Astrocyte (in vitro differentiated cells and primary cell): ENCODE measurements around the gene BOD1L1. TPM values are rescaled to one million over a fixed set of nuclear protein-coding genes. Genes with fewer than 3 reads are reported as not detected.

Experiments used
- DNase-seq: peaks from one replicate; pipeline ENCODE4 v3.0.0-alpha.2; 2010; ENCODE audit warnings: low read depth
- FAIRE-seq: peaks from 2 replicates; lab custom pipeline; 2011; peaks lifted over from hg19 to GRCh38; lab: Jason Lieb, UNC
- H2AFZ ChIP-seq: 2 replicates; pipeline ENCODE4 v1.6.0; 2012; ENCODE audit warnings: low read depth, low read length, inconsistent platforms
- H3K27ac ChIP-seq: 2 replicates; pipeline ENCODE4 v1.5.1; 2011; ENCODE audit warnings: low read depth, low read length, inconsistent platforms
- H3K27me3 ChIP-seq: 2 replicates; pipeline ENCODE4 v1.6.0; 2011; ENCODE audit warnings: low read length, inconsistent platforms; ENCODE audit not compliant: insufficient read depth
- H3K36me3 ChIP-seq: 2 replicates; pipeline ENCODE4 v1.5.1; 2011; ENCODE audit warnings: low read length, inconsistent platforms; ENCODE audit not compliant: insufficient read depth
- H3K4me1 ChIP-seq: 2 replicates; pipeline ENCODE4 v1.5.1; 2011; ENCODE audit warnings: low read length, inconsistent platforms; ENCODE audit not compliant: insufficient read depth
- H3K4me2 ChIP-seq: 2 replicates; pipeline ENCODE4 v1.6.0; 2012; ENCODE audit warnings: low read length, inconsistent platforms
- H3K4me3 ChIP-seq: 2 replicates; pipeline ENCODE4 v1.5.1; 2011; ENCODE audit warnings: low read depth, mild to moderate bottlenecking, low read length, inconsistent platforms; ENCODE audit not compliant: insufficient read depth
- H3K79me2 ChIP-seq: 2 replicates; pipeline ENCODE4 v1.6.0; 2012; ENCODE audit warnings: mild to moderate bottlenecking, low read length, inconsistent platforms; ENCODE audit not compliant: insufficient read depth
- H3K9ac ChIP-seq: 2 replicates; pipeline ENCODE4 v1.6.0; 2012; ENCODE audit warnings: mild to moderate bottlenecking, low read length, inconsistent platforms
- H3K9me3 ChIP-seq: 2 replicates; pipeline ENCODE4 v1.5.1; 2012; ENCODE audit warnings: low read depth, mild to moderate bottlenecking, low read length, inconsistent platforms; ENCODE audit not compliant: insufficient read depth
- H4K20me1 ChIP-seq: 2 replicates; pipeline ENCODE4 v1.6.0; 2012; ENCODE audit warnings: low read length, inconsistent platforms; ENCODE audit not compliant: insufficient read depth
- H3K27ac Mint-ChIP-seq: one replicate; pipeline ENCODE4 v1.8.0; 2021; ENCODE audit warnings: mild to moderate bottlenecking, mixed read lengths; ENCODE audit not compliant: unreplicated experiment
- H3K27me3 Mint-ChIP-seq: one replicate; pipeline ENCODE4 v1.8.0; 2021; ENCODE audit warnings: low read depth, mixed read lengths; ENCODE audit not compliant: unreplicated experiment
- H3K36me3 Mint-ChIP-seq: one replicate; pipeline ENCODE4 v1.8.0; 2021; ENCODE audit warnings: low read depth, mixed read lengths; ENCODE audit not compliant: unreplicated experiment
- H3K4me1 Mint-ChIP-seq: one replicate; pipeline ENCODE4 v1.8.0; 2021; ENCODE audit warnings: low read depth, mixed read lengths; ENCODE audit not compliant: unreplicated experiment
- H3K4me3 Mint-ChIP-seq: one replicate; pipeline ENCODE4 v1.8.0; 2021; ENCODE audit warnings: mild to moderate bottlenecking, moderate library complexity, mixed read lengths; ENCODE audit not compliant: unreplicated experiment
- H3K9me3 Mint-ChIP-seq: one replicate; pipeline ENCODE4 v1.8.0; 2021; ENCODE audit warnings: mild to moderate bottlenecking, mixed read lengths; ENCODE audit not compliant: unreplicated experiment
- CTCF ChIP-seq: IDR thresholded peaks from 2 replicates; pipeline ENCODE4 v1.5.1; 2011; ENCODE audit warnings: low read depth, mild to moderate bottlenecking, inconsistent platforms, low read length, moderate library complexity; ENCODE audit not compliant: insufficient read depth
- EZH2 ChIP-seq: IDR thresholded peaks from 2 replicates; pipeline ENCODE4 v1.6.1; 2012; ENCODE audit warnings: mild to moderate bottlenecking, low read length, inconsistent platforms; ENCODE audit not compliant: insufficient read depth
- total RNA-seq: library from RNA; stranded (reverse); gene quantifications from 2 replicates; pipeline ENCODE4 v1.2.1, GENCODE V29; 2021

Gene BOD1L1
- total RNA-seq, 1 donor from 2014 or later: 47.2 TPM

DNA sequence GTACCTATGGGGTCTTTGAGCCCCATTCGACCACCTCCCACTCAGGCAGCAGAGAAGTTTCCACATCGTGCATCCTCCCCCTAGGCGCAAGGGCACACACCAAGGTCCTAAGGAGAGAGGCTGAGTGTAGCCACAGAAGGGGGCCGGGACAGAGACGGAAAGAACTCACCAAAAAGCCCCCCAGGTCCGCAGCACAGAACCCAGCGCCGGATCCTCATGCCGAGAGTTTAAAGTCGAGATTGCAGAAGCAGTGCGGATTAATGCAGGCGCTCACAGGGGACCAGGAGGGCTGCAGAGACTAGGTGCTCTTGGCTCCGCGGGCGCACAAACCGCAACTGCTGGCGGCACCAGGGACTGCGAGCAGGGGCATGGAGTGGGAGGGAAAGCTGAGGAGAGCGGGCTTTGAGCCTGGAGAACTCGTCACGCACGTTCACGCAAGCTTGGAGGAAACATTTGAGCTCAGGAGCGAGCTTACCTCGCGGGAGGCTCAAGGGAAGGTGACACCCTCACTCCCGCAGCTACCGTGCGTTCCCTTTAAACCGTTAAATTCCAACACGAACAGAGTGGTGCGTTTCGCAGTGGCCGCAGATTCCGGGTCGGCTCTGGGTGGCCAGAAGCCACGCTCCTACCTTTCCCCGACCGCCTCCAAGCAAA is 91.7 kb downstream of the BOD1L1 start:
- Histone ChIP-seq H2AFZ (no peak overlapping the region), H3K27me3 (peaks cover 99% of the 10 kb centered on the region), H3K79me2 (no peaks in the 10 kb centered on the region), H3K9me3 (peaks cover 18% of the 10 kb centered on the region), H3K4me3 (no peak overlapping the region), H3K4me1 (no peaks in the 10 kb centered on the region), H4K20me1 (peaks cover 18% of the 10 kb centered on the region), H3K9ac (no peak overlapping the region), H3K27ac (no peak overlapping the region), H3K36me3 (no peaks in the 10 kb centered on the region), H3K4me2 (no peak overlapping the region)
- FAIRE-seq: no peak
- Mint-ChIP-seq H3K27me3 (peaks cover 52% of the 10 kb centered on the region), H3K9me3 (peaks cover 15% of the 10 kb centered on the region), H3K36me3 (peaks cover 11% of the 10 kb centered on the region), H3K4me1 (peaks cover 5% of the 10 kb centered on the region), H3K4me3 (no peak overlapping the region), H3K27ac (no peak overlapping the region)
- no peak for TF ChIP-seq CTCF
- TF ChIP-seq EZH2: peak; percentile 79
- no peak for DNase-seq

- Histone ChIP-seq H3K9ac (no peak overlapping the region), H3K4me3 (no peak overlapping the region), H3K4me1 (no peaks in the 10 kb centered on the region), H3K79me2 (no peaks in the 10 kb centered on the region), H3K27ac (no peak overlapping the region), H4K20me1 (peaks cover 13% of the 10 kb centered on the region), H3K4me2 (no peak overlapping the region), H2AFZ (no peak overlapping the region), H3K9me3 (peaks cover 18% of the 10 kb centered on the region), H3K36me3 (no peaks in the 10 kb centered on the region), H3K27me3 (peaks cover 99% of the 10 kb centered on the region)
- peaks cover 7% of the 10 kb centered on the region for H3K36me3 Mint-ChIP-seq
- TF ChIP-seq CTCF: no peak
- TF ChIP-seq EZH2: no peak
- peaks cover 47% of the 10 kb centered on the region for H3K27me3 Mint-ChIP-seq
- H3K4me1 Mint-ChIP-seq: peaks cover 5% of the 10 kb centered on the region
- no peak overlapping the region for H3K4me3 Mint-ChIP-seq
- DNase-seq (no peak), FAIRE-seq (no peak)
- peaks cover 12% of the 10 kb centered on the region for H3K9me3 Mint-ChIP-seq
- H3K27ac Mint-ChIP-seq: no peak overlapping the region
Observed at GRCh38 chr4:13535118-13535517, 92.4 kb downstream of the BOD1L1 start.
